Colonic mucosa (tissue), 4 donors: Measurements from ENCODE around the gene KDM5B. TPM values are rescaled to one million over a fixed set of nuclear protein-coding genes. Genes with fewer than 3 reads are reported as not detected.
A peak's percentile ranks its signal among the peaks of the same experiment; 100 is the strongest.

Source experiments
- DNase-seq: peaks from one replicate; pipeline ENCODE4 v3.0.0-alpha.2; 2020
- H3K27ac ChIP-seq: fragments of 200-600 bp; one replicate; pipeline ENCODE4 v1.8.0; 2021
- H3K27me3 ChIP-seq: fragments of 200-600 bp; one replicate; pipeline ENCODE4 v1.8.0; 2021
- H3K36me3 ChIP-seq: fragments of 200-600 bp; one replicate; pipeline ENCODE4 v1.8.0; 2021
- H3K4me1 ChIP-seq: fragments of 200-600 bp; one replicate; pipeline ENCODE4 v1.8.0; 2021; ENCODE audit warnings: mild to moderate bottlenecking
- H3K4me3 ChIP-seq: fragments of 200-600 bp; one replicate; pipeline ENCODE4 v1.8.0; 2021
- H3K9ac ChIP-seq, 2 donors: one replicate each; pipeline ENCODE4 v1.7.0; 2013; ENCODE audit warnings: control low read depth in 2 of 2, low read depth in 2 of 2, low read length in 2 of 2
- H3K9me3 ChIP-seq: fragments of 200-600 bp; one replicate; pipeline ENCODE4 v1.8.0; 2021
- CTCF ChIP-seq: fragments of 200-600 bp; IDR thresholded peaks from one replicate; pipeline ENCODE4 v1.8.0; 2022; ENCODE audit warnings: antibody characterized with exemption, mild to moderate bottlenecking
- intact Hi-C: fragments of 100-400 bp; cut with DNase I; formaldehyde crosslinking; loops from one replicate; pipeline ENCODE4 v1.14.1; 2022
- total RNA-seq, 2 donors: library from RNA; stranded (reverse); fragmentation: NEBNext Ultra II Directional in 1 of 2; extraction: Animal tissue kit (Norgen Biotek cat#: 25700) in 1 of 2; gene quantifications; one replicate each; pipeline ENCODE4 v1.2.1, GENCODE V29; 2021
- donor health status: healthy.
- donor health status: DM: no; HTN: no; CAD: no.
- donor health status: DM: no; HTN: no; CAD: no.

Gene KDM5B
- total RNA-seq, 2 donors from 2014 or later, result 70.1 to 93.4 TPM

- H3K9ac ChIP-seq, result no peak overlapping the region
- intact Hi-C loops, result no loop called here
- no peak overlapping the region for H3K27ac ChIP-seq
- H3K4me3 ChIP-seq, result no peak overlapping the region
- no peaks in the 10 kb centered on the region for H3K4me1 ChIP-seq
- no peak for TF ChIP-seq CTCF
- DNase-seq, result no peak
- H3K9me3 ChIP-seq, result no peaks in the 10 kb centered on the region
- H3K27me3 ChIP-seq, result no peaks in the 10 kb centered on the region
- no peaks in the 10 kb centered on the region for H3K36me3 ChIP-seq
Observed at GRCh38 chr1:202702088-202702487, 106.1 kb downstream of the KDM5B start.

GRCh38 chr1:202701200-202701599 lies 107.0 kb downstream of the KDM5B start:
- no peaks in the 10 kb centered on the region for H3K9me3 ChIP-seq
- no peak overlapping the region for H3K4me3 ChIP-seq
- TF ChIP-seq CTCF, result no peak
- H3K27me3 ChIP-seq, result no peaks in the 10 kb centered on the region
- H3K36me3 ChIP-seq, result no peaks in the 10 kb centered on the region
- H3K27ac ChIP-seq, result no peak overlapping the region
- no peaks in the 10 kb centered on the region for H3K4me1 ChIP-seq
- DNase-seq, result no peak
- intact Hi-C loops, result no loop called here
- H3K9ac ChIP-seq, result no peak overlapping the region

- no peaks in the 10 kb centered on the region for H3K27me3 ChIP-seq
- DNase-seq, result no peak
Observed at GRCh38 chr1:202700061-202700460, 108.2 kb downstream of the KDM5B start.

GRCh38 chr1:202698276-202698675 lies 109.9 kb downstream of the KDM5B start:
- TF ChIP-seq CTCF, result no peak
- Histone ChIP-seq H3K4me3 (no peak overlapping the region), H3K27me3 (no peaks in the 10 kb centered on the region), H3K36me3 (no peaks in the 10 kb centered on the region), H3K27ac (no peak overlapping the region), H3K4me1 (no peaks in the 10 kb centered on the region), H3K9me3 (no peaks in the 10 kb centered on the region), H3K9ac (no peak overlapping the region)
- no peak for DNase-seq
- intact Hi-C loops, result no loop called here

More at GRCh38 chr1:202700061-202700460, 108.2 kb downstream of the KDM5B start:
- Histone ChIP-seq H3K4me1 (no peaks in the 10 kb centered on the region), H3K36me3 (no peaks in the 10 kb centered on the region), H3K4me3 (no peak overlapping the region), H3K27ac (no peak overlapping the region), H3K9ac (no peak overlapping the region), H3K9me3 (no peaks in the 10 kb centered on the region)
- TF ChIP-seq CTCF, result no peak
- intact Hi-C loops, result no loop called here

- TF ChIP-seq CTCF, result no peak
- H3K9ac ChIP-seq, result no peak overlapping the region
- no peaks in the 10 kb centered on the region for H3K9me3 ChIP-seq
- H3K4me3 ChIP-seq, result no peak overlapping the region
- no peak overlapping the region for H3K27ac ChIP-seq
- H3K4me1 ChIP-seq, result no peaks in the 10 kb centered on the region
- no peaks in the 10 kb centered on the region for H3K27me3 ChIP-seq
- intact Hi-C loops, result no loop called here
- peak; percentile 75 for DNase-seq
- H3K36me3 ChIP-seq, result no peaks in the 10 kb centered on the region
Observed at GRCh38 chr1:202697038-202697437, 111.2 kb downstream of the KDM5B start.

GRCh38 chr1:202694314-202694713 lies 113.9 kb downstream of the KDM5B start:
- no peak overlapping the region for H3K4me3 ChIP-seq
- no peaks in the 10 kb centered on the region for H3K9me3 ChIP-seq
- no peaks in the 10 kb centered on the region for H3K36me3 ChIP-seq
- no peak overlapping the region for H3K9ac ChIP-seq
- no peaks in the 10 kb centered on the region for H3K4me1 ChIP-seq
- H3K27ac ChIP-seq, result no peak overlapping the region
- intact Hi-C loops, result no loop called here
- TF ChIP-seq CTCF, result no peak
- H3K27me3 ChIP-seq, result no peaks in the 10 kb centered on the region
- no peak for DNase-seq
